GM19468 (cell line): Measurements from ENCODE around the gene SPTB.
"Not testable (repeated sequence)": the region's sequence is repeated elsewhere in the genome, so short reads cannot be mapped to it uniquely, and the experiment has no call there.

Experiments
- ATAC-seq: cut with Tn5 transposase; IDR thresholded peaks from one replicate; pipeline ENCODE4 v1.9.1; 2021; ENCODE audit warnings: mild to moderate bottlenecking, moderate library complexity, moderate number of reproducible peaks; ENCODE audit not compliant: unreplicated experiment; ENCODE audit errors: extremely low read depth

The SPTB gene

GRCh38 chr14:64879635-64880220 is at the start of gene SPTB:
SPTB (minus strand) TSS chr14:64879907; CDS start chr14:64823094, 56,813 bp downstream.
- ATAC-seq, result no peak

GRCh38 chr14:64929014-64929359 is 49.3 kb upstream of the SPTB start:
- no peak for ATAC-seq

GRCh38 chr14:64928239-64929013 is 48.7 kb upstream of the SPTB start:
- peak; percentile 42 for ATAC-seq

GRCh38 chr14:64927031-64927430 is 47.3 kb upstream of the SPTB start:
- ATAC-seq, result no peak

GRCh38 chr14:64926398-64926995 is 46.8 kb upstream of the SPTB start:
- no peak for ATAC-seq

GRCh38 chr14:64923015-64923414 is 43.3 kb upstream of the SPTB start:
- no peak for ATAC-seq

- no peak for ATAC-seq
Observed at GRCh38 chr14:64920465-64920864, 40.8 kb upstream of the SPTB start.

- no peak for ATAC-seq
Observed at GRCh38 chr14:64919618-64920017, 39.9 kb upstream of the SPTB start.

GRCh38 chr14:64919215-64919614 is 39.5 kb upstream of the SPTB start:
- ATAC-seq, result no peak

GRCh38 chr14:64918216-64918615 is 38.5 kb upstream of the SPTB start:
- ATAC-seq, result no peak

- no peak for ATAC-seq
Observed at GRCh38 chr14:64915797-64916196, 36.1 kb upstream of the SPTB start.

GRCh38 chr14:64915029-64915424 is 35.3 kb upstream of the SPTB start:
- no peak for ATAC-seq

- ATAC-seq, result peak; percentile 92
Observed at GRCh38 chr14:64914237-64915028, 34.7 kb upstream of the SPTB start, which contains the start of gene CHURC1. CHURC1 (plus strand) TSS chr14:64914455; CDS start chr14:64914496, 41 bp downstream.

GRCh38 chr14:64913477-64913876 is 33.8 kb upstream of the SPTB start:
- ATAC-seq, result not testable (repeated sequence)

GRCh38 chr14:64912261-64912660 is 32.6 kb upstream of the SPTB start:
- ATAC-seq, result no peak

GRCh38 chr14:64910847-64911495 is 31.3 kb upstream of the SPTB start:
- no peak for ATAC-seq

GRCh38 chr14:64906022-64906421 is 26.3 kb upstream of the SPTB start:
- ATAC-seq, result no peak

GRCh38 chr14:64899958-64900357 is 20.3 kb upstream of the SPTB start:
- no peak for ATAC-seq

GRCh38 chr14:64891839-64892375 is 12.2 kb upstream of the SPTB start:
- ATAC-seq, result no peak
